H9 (cell line): ENCODE measurements around the gene EEIG2. TPM values are rescaled to one million over a fixed set of nuclear protein-coding genes. Genes with fewer than 3 reads are reported as not detected.
"Not testable (repeated sequence)": the region's sequence is repeated elsewhere in the genome, so short reads cannot be mapped to it uniquely, and the experiment has no call there.

Source experiments
- DNase-seq: peaks from one replicate; pipeline ENCODE4 v3.0.0-alpha.2; 2017
- H2AFZ ChIP-seq: one replicate; pipeline ENCODE4 v1.6.1; 2013; ENCODE audit warnings: mild to moderate bottlenecking, low read length, control low read depth, moderate library complexity
- H2AK5ac ChIP-seq: 2 replicates; pipeline ENCODE4 v1.6.1; 2013; ENCODE audit warnings: low read length, control low read depth, mixed read lengths; ENCODE audit not compliant: insufficient read length
- H2BK120ac ChIP-seq: one replicate; pipeline ENCODE4 v1.6.1; 2013; ENCODE audit warnings: low read depth, mild to moderate bottlenecking, low read length, control low read depth, inconsistent platforms; ENCODE audit not compliant: poor library complexity, severe bottlenecking
- H2BK12ac ChIP-seq: 2 replicates; pipeline ENCODE4 v1.6.1; 2013; ENCODE audit warnings: low read length, control low read depth, mixed read lengths, low read depth; ENCODE audit not compliant: insufficient read length
- H2BK15ac ChIP-seq: 2 replicates; pipeline ENCODE4 v1.6.1; 2013; ENCODE audit warnings: low read depth, low read length, control low read depth
- H2BK20ac ChIP-seq: one replicate; pipeline ENCODE4 v1.6.1; 2013; ENCODE audit warnings: low read depth, mild to moderate bottlenecking, low read length, control low read depth, inconsistent platforms; ENCODE audit not compliant: poor library complexity, severe bottlenecking
- H2BK5ac ChIP-seq: 2 replicates; pipeline ENCODE4 v1.6.1; 2013; ENCODE audit warnings: low read length, control low read depth, mixed read lengths; ENCODE audit not compliant: insufficient read length
- H3K14ac ChIP-seq: 2 replicates; pipeline ENCODE4 v1.6.1; 2013; ENCODE audit warnings: low read length, control low read depth; ENCODE audit not compliant: insufficient read depth
- H3K18ac ChIP-seq: 2 replicates; pipeline ENCODE4 v1.6.1; 2013; ENCODE audit warnings: low read depth, mild to moderate bottlenecking, mixed read lengths, low read length, control low read depth; ENCODE audit not compliant: insufficient read length
- H3K23ac ChIP-seq: 2 replicates; pipeline ENCODE4 v1.6.1; 2013; ENCODE audit warnings: low read length, control low read depth, mixed read lengths, low read depth; ENCODE audit not compliant: insufficient read length
- H3K23me2 ChIP-seq: 2 replicates; pipeline ENCODE4 v1.6.1; 2013; ENCODE audit warnings: low read depth, mild to moderate bottlenecking, mixed read lengths, low read length, control low read depth; ENCODE audit not compliant: insufficient read length, poor library complexity, severe bottlenecking
- H3K27ac ChIP-seq: 2 replicates; pipeline ENCODE4 v1.5.1; 2013; ENCODE audit warnings: low read length, control low read depth, mixed read lengths, low read depth; ENCODE audit not compliant: insufficient read length
- H3K27me3 ChIP-seq: 2 replicates; pipeline ENCODE4 v1.6.1; 2013; ENCODE audit warnings: low read length, control low read depth, inconsistent platforms; ENCODE audit not compliant: insufficient read depth
- H3K4ac ChIP-seq: 2 replicates; pipeline ENCODE4 v1.6.1; 2013; ENCODE audit warnings: low read depth, mild to moderate bottlenecking, control low read depth, inconsistent platforms, low read length, moderate library complexity
- H3K4me1 ChIP-seq: 2 replicates; pipeline ENCODE4 v1.6.1; 2013; ENCODE audit warnings: low read length, control low read depth, inconsistent platforms; ENCODE audit not compliant: insufficient read depth
- H3K4me2 ChIP-seq: 2 replicates; pipeline ENCODE4 v1.6.1; 2013; ENCODE audit warnings: low read length, control low read depth, mixed read lengths; ENCODE audit not compliant: insufficient read length, insufficient read depth
- H3K56ac ChIP-seq: 2 replicates; pipeline ENCODE4 v1.6.1; 2013; ENCODE audit warnings: low read depth, mild to moderate bottlenecking, mixed read lengths, low read length, control low read depth; ENCODE audit not compliant: insufficient read length
- H3K79me1 ChIP-seq: 2 replicates; pipeline ENCODE4 v1.6.1; 2013; ENCODE audit warnings: low read depth, mild to moderate bottlenecking, moderate library complexity, low read length, control low read depth, inconsistent platforms; ENCODE audit not compliant: insufficient read depth, poor library complexity, severe bottlenecking
- H3K79me2 ChIP-seq: 2 replicates; pipeline ENCODE4 v1.6.1; 2013; ENCODE audit warnings: low read length, control low read depth, inconsistent platforms; ENCODE audit not compliant: insufficient read depth
- H3K9ac ChIP-seq: 2 replicates; pipeline ENCODE4 v1.6.1; 2013; ENCODE audit warnings: low read length, control low read depth, mixed read lengths; ENCODE audit not compliant: insufficient read length; ENCODE audit errors: extremely low read depth
- H3K9me3 ChIP-seq: one replicate; pipeline ENCODE4 v1.6.1; 2013; ENCODE audit warnings: low read depth, low read length, inconsistent platforms; ENCODE audit not compliant: control insufficient read depth
- H3T11ph ChIP-seq: one replicate; pipeline ENCODE4 v1.6.1; 2013; ENCODE audit warnings: mild to moderate bottlenecking, low read length, control low read depth, inconsistent platforms
- H4K20me1 ChIP-seq: one replicate; pipeline ENCODE4 v1.6.1; 2013; ENCODE audit not compliant: control insufficient read depth, insufficient read length, insufficient read depth
- H4K5ac ChIP-seq: 2 replicates; pipeline ENCODE4 v1.6.1; 2013; ENCODE audit warnings: low read depth, mild to moderate bottlenecking, mixed read lengths, low read length, control low read depth; ENCODE audit not compliant: insufficient read length
- H4K8ac ChIP-seq: replicated peaks from 2 replicates; pipeline ENCODE4 v1.6.1; 2013; ENCODE audit warnings: low read length, control low read depth, mixed read lengths, low read depth; ENCODE audit not compliant: insufficient read length
- H4K91ac ChIP-seq: 2 replicates; pipeline ENCODE4 v1.6.1; 2013; ENCODE audit warnings: low read depth, mild to moderate bottlenecking, moderate library complexity, mixed read lengths, low read length, control low read depth; ENCODE audit not compliant: insufficient read length
- H3K27ac Mint-ChIP-seq, 3 experiments: 2 replicates in 2 of 3; 3 replicates in 1 of 3; pipeline ENCODE4 v1.8.0; 2020 to 2021; ENCODE audit warnings: mixed read lengths in 3 of 3, mild to moderate bottlenecking in 1 of 3, moderate library complexity in 1 of 3
- H3K27me3 Mint-ChIP-seq: 2 replicates; pipeline ENCODE4 v1.8.0; 2021; ENCODE audit warnings: low read depth, mild to moderate bottlenecking, moderate library complexity, mixed read lengths
- H3K36me3 Mint-ChIP-seq, 3 experiments: 2 replicates in 2 of 3; 3 replicates in 1 of 3; pipeline ENCODE4 v1.8.0; 2020 to 2021; ENCODE audit warnings: low read depth in 3 of 3, mixed read lengths in 3 of 3; ENCODE audit not compliant: insufficient read depth in 1 of 3
- H3K4me1 Mint-ChIP-seq, 2 experiments: 2 replicates each; pipeline ENCODE4 v1.8.0; 2020; ENCODE audit warnings: mixed read lengths in 2 of 2
- H3K4me3 Mint-ChIP-seq, 2 experiments: 2 replicates in 1 of 2; 3 replicates in 1 of 2; pipeline ENCODE4 v1.8.0; 2020 to 2021; ENCODE audit warnings: mild to moderate bottlenecking in 2 of 2, mixed read lengths in 2 of 2, moderate library complexity in 1 of 2
- H3K9me3 Mint-ChIP-seq, 2 experiments: 2 replicates in 1 of 2; 3 replicates in 1 of 2; pipeline ENCODE4 v1.8.0; 2020; ENCODE audit warnings: mild to moderate bottlenecking in 2 of 2, mixed read lengths in 2 of 2, moderate library complexity in 1 of 2
- WGBS: extraction: QIAGEN DNeasy Blood & Tissue Kit; methylation state at CpG from one replicate; pipeline ENCODE4 v1.1.7; 2013; ENCODE audit warnings: missing lambda C conversion rate, low lambda C conversion rate, mixed read lengths; ENCODE audit not compliant: insufficient read length; ENCODE audit errors: extremely low coverage; 5-methylcytosine and 5-hydroxymethylcytosine counted together
- total RNA-seq: library from RNA; stranded (reverse); gene quantifications from 2 replicates; pipeline ENCODE4 v1.2.1, GENCODE V29; 2021
- TF ChIP-seq, protein P1 (sequence below): fragments of 200-600 bp; sonication (generic); conservative IDR thresholded peaks from 3 replicates; pipeline ENCODE4 v1.8.0; 2021; ENCODE audit warnings: antibody characterized with exemption, mild to moderate bottlenecking

The EEIG2 gene
- total RNA-seq, 1 experiment from 2014 or later, result 17.0 TPM

DNA sequence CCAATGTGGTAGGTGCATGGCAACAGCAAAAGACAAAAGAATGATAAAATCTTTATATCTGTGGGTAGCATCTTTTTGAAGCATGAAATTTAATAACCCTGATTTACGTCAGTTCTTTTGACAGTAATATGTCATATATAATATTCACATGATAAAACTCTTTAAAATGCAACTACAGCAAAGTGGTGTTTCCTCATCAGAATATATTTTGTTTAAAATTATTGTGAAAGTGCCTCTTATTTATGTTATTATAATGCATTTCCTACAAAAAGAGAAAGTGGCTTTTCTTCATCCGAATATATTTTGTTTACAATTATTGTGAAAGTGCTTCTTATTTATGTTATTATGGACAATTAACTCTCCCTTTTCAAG is 46.9 kb upstream of the EEIG2 start:
- no peak overlapping the region for H2BK12ac ChIP-seq
- H4K5ac ChIP-seq, result no peak overlapping the region
- H3K23ac ChIP-seq, result no peak overlapping the region
- DNase-seq, result no peak
- H4K91ac ChIP-seq, result no peak overlapping the region
- no peak overlapping the region for H2BK5ac ChIP-seq
- H3K27ac ChIP-seq, result no peak overlapping the region
- H3K79me2 ChIP-seq, result no peaks in the 10 kb centered on the region
- no peak overlapping the region for H3K4me2 ChIP-seq
- no peak overlapping the region for H4K8ac ChIP-seq
- no peaks in the 10 kb centered on the region for H3K79me1 ChIP-seq
- no peak overlapping the region for H3K14ac ChIP-seq
- TF ChIP-seq, protein P1, sequence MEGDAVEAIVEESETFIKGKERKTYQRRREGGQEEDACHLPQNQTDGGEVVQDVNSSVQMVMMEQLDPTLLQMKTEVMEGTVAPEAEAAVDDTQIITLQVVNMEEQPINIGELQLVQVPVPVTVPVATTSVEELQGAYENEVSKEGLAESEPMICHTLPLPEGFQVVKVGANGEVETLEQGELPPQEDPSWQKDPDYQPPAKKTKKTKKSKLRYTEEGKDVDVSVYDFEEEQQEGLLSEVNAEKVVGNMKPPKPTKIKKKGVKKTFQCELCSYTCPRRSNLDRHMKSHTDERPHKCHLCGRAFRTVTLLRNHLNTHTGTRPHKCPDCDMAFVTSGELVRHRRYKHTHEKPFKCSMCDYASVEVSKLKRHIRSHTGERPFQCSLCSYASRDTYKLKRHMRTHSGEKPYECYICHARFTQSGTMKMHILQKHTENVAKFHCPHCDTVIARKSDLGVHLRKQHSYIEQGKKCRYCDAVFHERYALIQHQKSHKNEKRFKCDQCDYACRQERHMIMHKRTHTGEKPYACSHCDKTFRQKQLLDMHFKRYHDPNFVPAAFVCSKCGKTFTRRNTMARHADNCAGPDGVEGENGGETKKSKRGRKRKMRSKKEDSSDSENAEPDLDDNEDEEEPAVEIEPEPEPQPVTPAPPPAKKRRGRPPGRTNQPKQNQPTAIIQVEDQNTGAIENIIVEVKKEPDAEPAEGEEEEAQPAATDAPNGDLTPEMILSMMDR, result no peak
- H3K9ac ChIP-seq, result no peak overlapping the region
- no peak overlapping the region for H3T11ph ChIP-seq
- Mint-ChIP-seq H3K27me3 (no peaks in the 10 kb centered on the region), H3K4me3 (no peak overlapping the region), H3K36me3 (peaks cover 0 to 5% (median 0%) of the 10 kb centered on the region in 3 experiments; a peak in 2 of 7 replicates), H3K27ac (no peak overlapping the region), H3K9me3 (peaks cover 3 to 6% of the 10 kb centered on the region in 2 experiments; a peak in 3 of 5 replicates), H3K4me1 (peaks cover 2 to 9% of the 10 kb centered on the region in 2 experiments)
- H2BK120ac ChIP-seq, result no peak overlapping the region
- no peaks in the 10 kb centered on the region for H3K23me2 ChIP-seq
- no CpG with 5 or more reads among the region's 2 CpGs for WGBS
- H3K18ac ChIP-seq, result no peak overlapping the region
- H2BK15ac ChIP-seq, result no peak overlapping the region
- H2AK5ac ChIP-seq, result no peak overlapping the region
- H2AFZ ChIP-seq, result no peak overlapping the region
- no peak overlapping the region for H3K4ac ChIP-seq
- no peaks in the 10 kb centered on the region for H4K20me1 ChIP-seq
- no peaks in the 10 kb centered on the region for H3K27me3 ChIP-seq
- no peak overlapping the region for H3K56ac ChIP-seq
- H3K4me1 ChIP-seq, result no peaks in the 10 kb centered on the region
- no peak overlapping the region for H2BK20ac ChIP-seq
- no peaks in the 10 kb centered on the region for H3K9me3 ChIP-seq

DNA sequence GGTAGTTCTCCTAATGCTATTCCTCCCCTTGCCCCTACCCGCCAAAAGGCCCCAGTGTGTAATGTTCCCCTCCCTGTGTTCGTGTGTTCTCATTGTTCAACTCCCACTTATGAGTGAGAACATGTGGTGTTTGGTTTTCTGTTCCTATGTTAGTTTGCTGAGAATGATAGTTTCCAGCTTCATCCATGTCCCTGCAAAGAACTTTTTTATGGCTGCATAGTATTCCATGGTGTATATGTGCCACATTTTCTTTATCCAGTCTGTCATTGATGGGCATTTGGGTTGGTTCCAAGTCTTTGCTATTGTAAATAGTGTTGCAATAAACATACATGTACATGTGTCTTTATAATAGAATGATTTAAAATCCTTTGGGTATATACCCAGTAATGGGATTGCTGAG is 46.0 kb upstream of the EEIG2 start:
- not testable (repeated sequence) for H3K27me3 Mint-ChIP-seq, H3K4me1 ChIP-seq

More for the DNA sequence above, 46.0 kb upstream of the EEIG2 start:
- not testable (repeated sequence) for H3K4ac ChIP-seq, H3T11ph ChIP-seq, H3K27ac ChIP-seq, H2BK12ac ChIP-seq, H4K5ac ChIP-seq, H2BK20ac ChIP-seq, H2AK5ac ChIP-seq, H3K9ac ChIP-seq, H4K8ac ChIP-seq, H4K91ac ChIP-seq, H3K79me1 ChIP-seq, H3K23me2 ChIP-seq, H3K9me3 ChIP-seq, H4K20me1 ChIP-seq, H3K14ac ChIP-seq, H3K79me2 ChIP-seq, H2BK120ac ChIP-seq, H2AFZ ChIP-seq, H3K56ac ChIP-seq, H3K23ac ChIP-seq, DNase-seq, H3K9me3 Mint-ChIP-seq, H3K27ac Mint-ChIP-seq, H3K18ac ChIP-seq, H2BK5ac ChIP-seq, H3K36me3 Mint-ChIP-seq, H3K4me3 Mint-ChIP-seq, H3K4me2 ChIP-seq, H3K27me3 ChIP-seq, H2BK15ac ChIP-seq
- no CpG with 5 or more reads among the region's 2 CpGs for WGBS
- H3K4me1 Mint-ChIP-seq, result peaks cover 7 to 16% of the 10 kb centered on the region in 2 experiments
